SK-N-MC (cell line): Measurements from ENCODE around the gene HSD17B3.

ENCODE experiments used
- EZH2 ChIP-seq: fragments of 200-600 bp; sonication (generic); IDR thresholded peaks from one replicate; pipeline ENCODE4 v1.6.1; 2017; ENCODE audit warnings: antibody characterized with exemption
- FOXP2 ChIP-seq: optimal IDR thresholded peaks from 2 replicates; pipeline ENCODE3; 2011; ENCODE audit warnings: mild to moderate bottlenecking, moderate library complexity; ENCODE audit not compliant: insufficient read depth; ENCODE audit errors: extremely low read length, control extremely low read depth
- POLR2AphosphoS5 ChIP-seq: IDR thresholded peaks from 2 replicates; pipeline ENCODE4 v1.6.1; 2012; ENCODE audit warnings: mild to moderate bottlenecking, low read depth, low read length, borderline replicate concordance

GRCh38 chr9:96302021-96302420, at the start of gene HSD17B3:
- TF ChIP-seq EZH2 (no peak), POLR2AphosphoS5 (no peak), FOXP2 (no peak)
